HG02588 (cell line): ENCODE data around the gene ANKRD2.
"Not testable (repeated sequence)": the region's sequence is repeated elsewhere in the genome, so short reads cannot be mapped to it uniquely, and the experiment has no call there.

Experiments
- ATAC-seq: cut with Tn5 transposase; IDR thresholded peaks from one replicate; pipeline ENCODE4 v1.9.1; 2021; ENCODE audit warnings: mild to moderate bottlenecking, moderate library complexity; ENCODE audit not compliant: unreplicated experiment

Gene ANKRD2

GRCh38 chr10:97546456-97547270 is 25.9 kb upstream of the ANKRD2 start:
- ATAC-seq: no peak

GRCh38 chr10:97547271-97547600 is 25.3 kb upstream of the ANKRD2 start:
- no peak for ATAC-seq

- ATAC-seq: no peak
Observed at GRCh38 chr10:97547962-97548361, 24.6 kb upstream of the ANKRD2 start.

- no peak for ATAC-seq
Observed at GRCh38 chr10:97548828-97549455, 23.6 kb upstream of the ANKRD2 start.

GRCh38 chr10:97549587-97550322 is 22.8 kb upstream of the ANKRD2 start:
- no peak for ATAC-seq

DNA sequence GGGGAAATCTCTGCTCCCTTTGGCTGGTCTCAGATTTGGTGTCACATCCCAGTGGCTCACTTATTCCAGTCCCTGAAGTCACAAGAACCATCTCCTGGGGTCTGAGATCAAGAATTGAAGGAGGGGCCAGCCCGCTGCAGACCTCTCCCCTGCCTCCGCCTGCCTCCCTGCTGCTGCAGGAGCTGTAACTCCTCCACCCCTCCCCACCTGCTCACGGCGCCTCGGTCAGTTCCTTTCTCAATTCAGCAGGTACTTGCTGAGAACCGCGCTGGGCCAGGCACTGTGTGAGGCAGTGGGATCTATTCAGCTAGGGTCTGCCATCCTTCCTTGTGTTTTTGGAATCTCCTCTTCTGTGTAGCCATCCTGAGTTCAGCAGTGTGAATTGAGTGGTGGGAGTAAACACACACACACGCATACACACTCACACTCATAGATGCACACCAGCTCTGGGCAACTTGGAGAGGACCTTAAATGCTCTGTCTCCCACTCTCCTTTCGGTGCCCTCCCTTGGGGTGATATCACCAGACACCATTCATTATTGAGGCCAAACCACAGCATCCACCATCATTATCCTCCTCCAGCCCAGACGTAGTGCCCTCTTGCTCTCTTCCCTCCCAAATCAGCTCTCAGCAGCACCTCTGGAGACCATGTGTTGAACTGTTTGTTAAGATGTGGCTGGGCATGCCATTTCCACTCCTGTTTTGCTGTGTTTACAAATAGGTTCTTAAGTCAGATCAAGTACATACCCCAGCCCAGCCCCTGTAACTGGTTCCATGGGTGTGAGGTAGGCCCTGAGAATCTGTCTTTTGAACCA is 22.0 kb upstream of the ANKRD2 start:
- no peak for ATAC-seq

GRCh38 chr10:97551271-97551670 is 21.3 kb upstream of the ANKRD2 start:
- ATAC-seq: no peak

DNA sequence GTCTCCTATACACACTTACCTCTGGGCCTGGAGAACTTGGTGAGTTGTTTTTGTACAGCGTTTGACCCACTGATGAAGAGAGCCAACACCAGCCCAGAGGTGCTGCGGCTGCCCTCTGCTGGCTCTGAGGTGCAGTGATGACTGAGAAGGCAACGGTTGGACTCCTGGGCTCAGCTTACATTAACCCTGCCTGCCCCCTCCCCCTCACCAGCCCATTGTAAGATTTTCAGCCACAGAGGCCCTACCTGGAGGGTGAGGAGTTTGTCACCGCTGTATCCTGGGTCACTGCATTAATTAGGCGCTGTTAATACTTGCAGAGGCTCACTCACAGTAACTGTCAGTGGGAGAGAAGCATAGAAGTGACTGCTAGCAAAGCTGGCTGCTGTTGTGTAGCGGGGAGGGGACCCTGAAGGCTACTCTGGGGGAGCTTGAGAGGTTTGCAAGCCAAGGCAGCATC is 19.0 kb upstream of the ANKRD2 start:
- peak; percentile 70 for ATAC-seq

- ATAC-seq: not testable (repeated sequence)
Observed at GRCh38 chr10:97554336-97554735, 18.2 kb upstream of the ANKRD2 start.

DNA sequence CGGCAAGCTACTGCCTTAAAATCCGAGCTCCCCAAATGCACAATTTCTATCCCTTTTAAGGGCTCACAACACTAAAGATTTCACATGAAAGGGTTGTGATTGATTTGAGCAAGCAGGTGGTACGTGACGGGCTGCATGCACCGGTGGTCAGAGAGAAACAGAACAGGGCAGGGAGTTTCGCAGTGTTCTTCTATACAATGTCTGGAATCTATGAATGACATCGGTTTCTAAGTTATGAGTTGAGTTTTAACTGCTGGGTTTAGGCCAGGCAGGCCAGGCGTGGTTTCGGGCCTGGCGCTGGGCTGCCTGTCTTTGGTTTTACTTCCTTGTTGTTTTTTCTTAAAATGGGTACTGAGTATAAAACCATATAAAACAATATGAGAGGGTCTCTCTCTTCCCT is 17.0 kb upstream of the ANKRD2 start:
- ATAC-seq: not testable (repeated sequence)

DNA sequence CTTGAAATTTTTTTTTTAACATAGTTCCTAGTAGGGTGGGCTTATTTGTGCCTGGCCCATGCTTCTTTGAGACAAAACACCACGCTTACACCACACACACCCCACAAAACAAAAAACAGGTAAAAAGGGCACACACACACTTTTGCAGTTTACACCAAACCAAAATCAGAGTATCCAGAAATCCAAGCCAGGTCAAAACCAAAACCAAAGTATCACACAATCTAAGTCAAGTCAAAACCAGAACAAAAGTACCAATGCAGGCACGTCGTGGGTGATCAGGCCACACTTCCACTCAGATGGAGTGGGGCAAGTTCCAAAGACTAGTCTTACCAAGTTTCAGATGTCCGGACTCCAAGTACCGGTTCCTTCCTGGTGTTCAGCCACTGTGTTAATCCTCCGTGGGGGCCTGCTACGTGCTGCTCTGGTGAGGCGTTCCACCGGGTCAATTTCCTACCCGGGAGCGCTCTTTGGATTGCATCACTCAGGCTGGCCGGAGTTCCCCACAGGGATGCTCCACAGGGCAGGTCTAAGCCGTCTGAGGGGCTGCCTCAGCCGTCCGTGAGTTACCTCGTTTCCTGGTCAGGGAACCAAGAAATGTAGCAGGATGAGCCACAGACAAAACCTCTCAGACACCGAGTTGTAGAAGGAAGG is 11.7 kb upstream of the ANKRD2 start:
- not testable (repeated sequence) for ATAC-seq

- not testable (repeated sequence) for ATAC-seq
Observed at GRCh38 chr10:97561386-97562077, 11.0 kb upstream of the ANKRD2 start.

DNA sequence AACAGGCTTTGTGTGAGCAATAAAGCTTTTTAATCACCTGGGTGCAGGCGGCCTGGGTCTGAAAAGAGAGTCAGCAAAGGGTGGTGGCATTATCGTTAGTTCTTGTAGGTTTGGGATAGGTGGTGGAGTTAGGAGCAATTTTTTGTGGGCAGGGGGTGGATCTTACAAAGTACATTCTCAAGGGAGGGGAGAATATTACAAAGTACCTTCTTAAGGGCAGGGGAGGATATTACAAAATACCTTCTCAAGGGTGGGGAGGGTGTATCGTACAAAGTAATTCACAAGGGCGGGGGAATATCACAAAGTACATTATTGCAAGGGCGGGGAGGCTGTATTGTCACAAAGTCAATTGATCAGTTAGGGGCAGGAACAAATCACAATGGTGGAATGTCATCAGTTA is 10.2 kb upstream of the ANKRD2 start:
- not testable (repeated sequence) for ATAC-seq

GRCh38 chr10:97563337-97563736 is 9.2 kb upstream of the ANKRD2 start:
- ATAC-seq: no peak

- ATAC-seq: no peak
Observed at GRCh38 chr10:97564776-97565175, 7.8 kb upstream of the ANKRD2 start.

- ATAC-seq: no peak
Observed at GRCh38 chr10:97566336-97566996, 6.1 kb upstream of the ANKRD2 start.

DNA sequence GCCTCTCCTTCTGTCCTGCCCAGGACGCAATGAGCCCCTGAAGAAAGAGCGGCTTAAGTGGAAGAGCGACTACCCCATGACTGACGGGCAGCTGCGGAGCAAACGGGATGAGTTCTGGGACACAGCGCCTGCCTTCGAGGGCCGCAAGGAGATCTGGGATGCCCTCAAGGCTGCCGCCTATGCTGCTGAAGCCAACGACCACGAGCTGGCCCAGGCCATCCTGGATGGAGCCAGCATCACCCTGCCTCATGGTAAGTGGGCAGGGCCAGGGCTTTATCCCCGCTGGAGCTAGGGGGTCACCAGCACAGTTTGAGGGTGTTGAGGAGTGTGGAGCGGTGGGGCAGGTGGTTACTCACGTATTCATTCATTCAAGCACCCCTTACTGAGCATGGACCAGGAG is 4.7 kb upstream of the ANKRD2 start:
- no peak for ATAC-seq

- no peak for ATAC-seq
Observed at GRCh38 chr10:97570146-97570788, 2.3 kb upstream of the ANKRD2 start.
